ENCODE measurements around the gene PSEN1. TPM values are rescaled to one million over a fixed set of nuclear protein-coding genes. Genes with fewer than 3 reads are reported as not detected.

Gene PSEN1
- total RNA-seq, 1 experiment from 2014 or later = 39.3 TPM

GRCh38 chr14:73105050-73105449, 31.3 kb upstream of the PSEN1 start:
- in situ Hi-C loops (cut with HindIII; ENCODE audit: low pct_unique_long_range_greater_than_20kb, low sequenced_read_pairs) = no loop called here
- no TSS peak for BruUV-seq (replicated peaks)
- ATAC-seq = no peak
- no peaks in the 10 kb centered on the region for H3K4me1 ChIP-seq (ENCODE audit: control insufficient read depth, insufficient read depth, low read length)
- intact Hi-C loops (cut with micrococcal nuclease; ENCODE audit: unreplicated experiment) = no loop called here
- H3K27me3 ChIP-seq (ENCODE audit: control insufficient read depth, insufficient read depth, low read length) = no peaks in the 10 kb centered on the region
- DNase-seq (ENCODE audit: low read depth, low spot score) = no peak
- ChIA-PET CTCF (no interaction called here), POLR2A (no interaction called here)
- TF ChIP-seq SIN3A (IDR thresholded peaks at IDR 0.05; ENCODE audit: borderline replicate concordance, insufficient read depth, low read depth, low read length) (no peak), CTCF (IDR thresholded peaks at IDR 0.05) (no peak), POLR2AphosphoS5 (IDR thresholded peaks at IDR 0.05; ENCODE audit: low read depth, low read length) (no peak), TCF7L2 (IDR thresholded peaks at IDR 0.05; ENCODE audit: low read depth, low read length) (no peak), REST (IDR thresholded peaks at IDR 0.05; ENCODE audit: insufficient read depth in 1 of 2, low read depth in 2 of 2, low read length in 1 of 2) (no peak)
- H3K4me3 ChIP-seq (ENCODE audit: low read depth in 2 of 2, low read length in 2 of 2) = no peak overlapping the region
- H3K27ac ChIP-seq (ENCODE audit: low read length) = no peak overlapping the region
- H3K36me3 ChIP-seq (ENCODE audit: control insufficient read depth, insufficient read depth, low read length) = peaks cover 49% of the 10 kb centered on the region
- no peaks in the 10 kb centered on the region for H3K9me3 ChIP-seq (ENCODE audit: control insufficient read depth, insufficient read depth, low read depth, low read length)

- DNase-seq (ENCODE audit: low read depth, low spot score) (no peak), ATAC-seq (no peak)
- intact Hi-C loops (cut with micrococcal nuclease; ENCODE audit: unreplicated experiment) = no loop called here
- Histone ChIP-seq H3K9me3 (ENCODE audit: control insufficient read depth, insufficient read depth, low read depth, low read length) (no peaks in the 10 kb centered on the region), H3K4me1 (ENCODE audit: control insufficient read depth, insufficient read depth, low read length) (no peaks in the 10 kb centered on the region), H3K36me3 (ENCODE audit: control insufficient read depth, insufficient read depth, low read length) (peaks cover 50% of the 10 kb centered on the region), H3K4me3 (ENCODE audit: low read depth in 2 of 2, low read length in 2 of 2) (no peak overlapping the region), H3K27me3 (ENCODE audit: control insufficient read depth, insufficient read depth, low read length) (no peaks in the 10 kb centered on the region), H3K27ac (ENCODE audit: low read length) (no peak overlapping the region)
- in situ Hi-C loops (cut with HindIII; ENCODE audit: low pct_unique_long_range_greater_than_20kb, low sequenced_read_pairs) = no loop called here
- TF ChIP-seq REST (IDR thresholded peaks at IDR 0.05; ENCODE audit: insufficient read depth in 1 of 2, low read depth in 2 of 2, low read length in 1 of 2) (no peak), TCF7L2 (IDR thresholded peaks at IDR 0.05; ENCODE audit: low read depth, low read length) (no peak), CTCF (IDR thresholded peaks at IDR 0.05) (no peak), SIN3A (IDR thresholded peaks at IDR 0.05; ENCODE audit: borderline replicate concordance, insufficient read depth, low read depth, low read length) (no peak), POLR2AphosphoS5 (IDR thresholded peaks at IDR 0.05; ENCODE audit: low read depth, low read length) (no peak)
- BruUV-seq (replicated peaks) = no TSS peak
- CTCF ChIA-PET = no interaction called here
- POLR2A ChIA-PET = no interaction called here
These were observed 30.6 kb upstream of the PSEN1 start for GRCh38 chr14:73105727-73106126.

Measured in Panc1 (cell line).